ENCODE results near the gene STMP1. TPM values are rescaled to one million over a fixed set of nuclear protein-coding genes. Genes with fewer than 3 reads are reported as not detected.
A peak's percentile ranks its signal among the peaks of the same experiment; 100 is the strongest.

STMP1 gene
- total and polyA plus RNA-seq, 2 of the 8 experiments (the other 6 are each of a cell fraction or from before 2014, with no cell fraction given): 22.7 to 36.7 TPM

DNA sequence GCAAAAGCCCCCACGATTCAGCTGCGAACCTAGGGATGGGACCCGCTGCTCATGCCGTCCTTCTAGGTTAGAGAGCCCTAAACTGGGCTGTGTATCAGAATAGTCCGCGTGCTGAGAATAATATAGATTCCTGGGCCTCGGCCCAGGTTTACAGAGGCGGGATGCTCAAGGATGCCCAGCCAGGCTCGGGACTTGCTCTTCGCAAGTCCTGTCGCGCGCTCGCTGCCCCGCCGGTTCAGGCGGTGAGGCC, 266 bp upstream of the STMP1 start (continued):
- TF ChIP-seq TAF7 (optimal IDR thresholded peaks at IDR 0.05; ENCODE audit: borderline replicate concordance, low read depth, low read length): peak; percentile 8
- TF ChIP-seq ASH2L (IDR thresholded peaks at IDR 0.05; ENCODE audit: low read length): no peak
- TF ChIP-seq SIN3A (conservative IDR thresholded peaks at IDR 0.05 in 1 of 2, IDR thresholded peaks at IDR 0.05 in 1 of 2; ENCODE audit: low read depth in 1 of 2, low read length in 2 of 2): no peak
- no peak for TF ChIP-seq FOSL1 (IDR thresholded peaks at IDR 0.05; ENCODE audit: insufficient read depth, low read depth, low read length)
- TF ChIP-seq, protein P1, sequence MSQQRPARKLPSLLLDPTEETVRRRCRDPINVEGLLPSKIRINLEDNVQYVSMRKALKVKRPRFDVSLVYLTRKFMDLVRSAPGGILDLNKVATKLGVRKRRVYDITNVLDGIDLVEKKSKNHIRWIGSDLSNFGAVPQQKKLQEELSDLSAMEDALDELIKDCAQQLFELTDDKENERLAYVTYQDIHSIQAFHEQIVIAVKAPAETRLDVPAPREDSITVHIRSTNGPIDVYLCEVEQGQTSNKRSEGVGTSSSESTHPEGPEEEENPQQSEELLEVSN (IDR thresholded peaks at IDR 0.05): peak; percentile 70; the same call in 1 of the 2 replicates
- 0 out of 2 replicates have a peak, but pooled peaks have one; percentile 59 for TF ChIP-seq YY1 (IDR thresholded peaks at IDR 0.05; ENCODE audit: low read depth, low read length)
- TF ChIP-seq RXRA (IDR thresholded peaks at IDR 0.05; ENCODE audit: insufficient read depth, low read depth, low read length): no peak
- no peak for TF ChIP-seq BACH1 (IDR thresholded peaks at IDR 0.05; ENCODE audit: low read length)
- no peak for TF ChIP-seq CHD2 (IDR thresholded peaks at IDR 0.05; ENCODE audit: low read length)
- TF ChIP-seq EZH2 (IDR thresholded peaks at IDR 0.05; ENCODE audit: low read depth, low read length, severe bottlenecking): no peak
- TF ChIP-seq NANOG (IDR thresholded peaks at IDR 0.05; ENCODE audit: insufficient read depth, low read depth, low read length, poor library complexity, severe bottlenecking): no peak
- TF ChIP-seq GABPA (IDR thresholded peaks at IDR 0.05; ENCODE audit: borderline replicate concordance, insufficient read depth, low read length): no peak

All from H1 (cell line).